ENCODE data around the gene TMEM245.
"Not testable (repeated sequence)": the region's sequence is repeated elsewhere in the genome, so short reads cannot be mapped to it uniquely, and the experiment has no call there.

TMEM245 gene

GRCh38 chr9:109063760-109064159 lies 56.0 kb downstream of the TMEM245 start:
- DNase-seq (ENCODE audit: low read depth in 2 of 2): no peak

GRCh38 chr9:109062543-109062942 lies 57.2 kb downstream of the TMEM245 start:
- no peak for DNase-seq (ENCODE audit: low read depth in 2 of 2)

- DNase-seq (ENCODE audit: low read depth in 2 of 2): no peak
Observed at GRCh38 chr9:109060191-109060590, 59.6 kb downstream of the TMEM245 start.

GRCh38 chr9:109053121-109053520 lies 66.6 kb downstream of the TMEM245 start:
- DNase-seq (ENCODE audit: low read depth in 2 of 2): not testable (repeated sequence)

GRCh38 chr9:109052416-109052815 lies 67.3 kb downstream of the TMEM245 start:
- no peak for DNase-seq (ENCODE audit: low read depth in 2 of 2)

GRCh38 chr9:109051733-109052132 lies 68.0 kb downstream of the TMEM245 start:
- no peak for DNase-seq (ENCODE audit: low read depth in 2 of 2)

- DNase-seq (ENCODE audit: low read depth in 2 of 2): no peak
Observed at GRCh38 chr9:109050444-109050843, 69.3 kb downstream of the TMEM245 start.

GRCh38 chr9:109048822-109049221 lies 70.9 kb downstream of the TMEM245 start:
- no peak for DNase-seq (ENCODE audit: low read depth in 2 of 2)

GRCh38 chr9:109047259-109047658 lies 72.5 kb downstream of the TMEM245 start:
- no peak for DNase-seq (ENCODE audit: low read depth in 2 of 2)

- DNase-seq (ENCODE audit: low read depth in 2 of 2): no peak
Observed at GRCh38 chr9:109046346-109046745, 73.4 kb downstream of the TMEM245 start.

GRCh38 chr9:109043578-109043977 lies 76.2 kb downstream of the TMEM245 start:
- no peak for DNase-seq (ENCODE audit: low read depth in 2 of 2)

- DNase-seq (ENCODE audit: low read depth in 2 of 2): no peak
Observed at GRCh38 chr9:109040571-109040970, 79.2 kb downstream of the TMEM245 start.

- no peak for DNase-seq (ENCODE audit: low read depth in 2 of 2)
Observed at GRCh38 chr9:109039539-109039938, 80.2 kb downstream of the TMEM245 start.

- no peak for DNase-seq (ENCODE audit: low read depth in 2 of 2)
Observed at GRCh38 chr9:109037946-109038715, 81.6 kb downstream of the TMEM245 start.

- DNase-seq (ENCODE audit: low read depth in 2 of 2): no peak
Observed at GRCh38 chr9:109036744-109037680, 82.7 kb downstream of the TMEM245 start.

- no peak for DNase-seq (ENCODE audit: low read depth in 2 of 2)
Observed at GRCh38 chr9:109035684-109036423, 83.9 kb downstream of the TMEM245 start.

- no peak for DNase-seq (ENCODE audit: low read depth in 2 of 2)
Observed at GRCh38 chr9:109033941-109034700, 85.6 kb downstream of the TMEM245 start.

- DNase-seq (ENCODE audit: low read depth in 2 of 2): no peak
Observed at GRCh38 chr9:109031241-109031640, 88.5 kb downstream of the TMEM245 start.

- no peak for DNase-seq (ENCODE audit: low read depth in 2 of 2)
Observed at GRCh38 chr9:109030426-109030825, 89.3 kb downstream of the TMEM245 start.

- no peak for DNase-seq (ENCODE audit: low read depth in 2 of 2)
Observed at GRCh38 chr9:109028457-109028856, 91.3 kb downstream of the TMEM245 start.

GRCh38 chr9:109027176-109027575 lies 92.6 kb downstream of the TMEM245 start:
- DNase-seq (ENCODE audit: low read depth in 2 of 2): no peak

Measured in stimulated activated CD4-positive, alpha-beta T cell treated with anti-CD3 and anti-CD28 coated beads, Interleukin-4, amount 100 ng/mL, for 48 hours (primary cell).